ENCODE results near the gene TULP4. TPM values are rescaled to one million over a fixed set of nuclear protein-coding genes. Genes with fewer than 3 reads are reported as not detected.

Gene TULP4
- polyA plus RNA-seq, 3 donors: 6.5 to 10.6 (median 7.9) TPM

- Mint-ChIP-seq H3K4me3 (no peak overlapping the region), H3K4me1 (peaks cover 12% of the 10 kb centered on the region), H3K27ac (peak overlapping the region in 1 of 7 donors; percentile 48), H3K27me3 (ENCODE audit: low read depth in 3 of 3) (no peaks in the 10 kb centered on the region), H3K36me3 (peaks cover 31 to 41% of the 10 kb centered on the region in 2 donors), H3K9me3 (peaks cover 0 to 5% (median 0%) of the 10 kb centered on the region in 7 donors)
- TF ChIP-seq CTCF (IDR thresholded peaks at IDR 0.05): no peak
- H4K20me1 ChIP-seq (ENCODE audit: insufficient read depth, low read length): peaks cover 12% of the 10 kb centered on the region
- peaks cover 0 to under 1% of the 10 kb centered on the region in 2 donors for H3K9me3 ChIP-seq (replicated peaks in 1 of 2; ENCODE audit: control insufficient read depth in 1 of 2, insufficient read depth in 1 of 2, low read length in 2 of 2)
- no peak overlapping the region for H2AFZ ChIP-seq (ENCODE audit: insufficient read depth, low read depth, low read length, poor library complexity, severe bottlenecking)
- peaks cover 4 to 35% of the 10 kb centered on the region in 2 donors for H3K36me3 ChIP-seq (replicated peaks in 1 of 2; ENCODE audit: control insufficient read depth in 1 of 2, insufficient read depth in 2 of 2, low read length in 2 of 2)
- DNase-seq: no peak
- no peaks in the 10 kb centered on the region for H3K27me3 ChIP-seq (ENCODE audit: control insufficient read depth in 2 of 2, insufficient read depth in 2 of 2, low read length in 2 of 2)
- no peak overlapping the region for H3K4me3 ChIP-seq (replicated peaks in 1 of 3; ENCODE audit: low read depth in 2 of 3, low read length in 3 of 3)
- H3K27ac ChIP-seq (ENCODE audit: low read depth in 1 of 2, low read length in 2 of 2): no peak overlapping the region
- WGBS (ENCODE audit: insufficient coverage): 100% methylated on average over 1 of the region's 5 CpGs
- H3K9ac ChIP-seq (ENCODE audit: insufficient read depth, low read length, poor library complexity, severe bottlenecking): no peak overlapping the region
- H3K4me2 ChIP-seq (replicated peaks; ENCODE audit: extremely low read depth, low read length, poor library complexity, severe bottlenecking): no peak overlapping the region
- H3K79me2 ChIP-seq (ENCODE audit: insufficient read depth, low read length): no peaks in the 10 kb centered on the region
- peaks cover 7 to 8% of the 10 kb centered on the region in 2 donors for H3K4me1 ChIP-seq (ENCODE audit: control insufficient read depth in 1 of 2, insufficient read depth in 2 of 2, low read length in 2 of 2)
- intact Hi-C loops (cut with micrococcal nuclease): no loop called here
Observed at GRCh38 chr6:158413814-158414565, 101.7 kb downstream of the TULP4 start.

GRCh38 chr6:158414851-158415262, 102.6 kb downstream of the TULP4 start:
- no peak overlapping the region for H3K4me3 Mint-ChIP-seq
- Histone ChIP-seq H3K27ac (ENCODE audit: low read depth in 1 of 2, low read length in 2 of 2) (no peak overlapping the region), H3K27me3 (ENCODE audit: control insufficient read depth in 2 of 2, insufficient read depth in 2 of 2, low read length in 2 of 2) (no peaks in the 10 kb centered on the region), H3K4me2 (replicated peaks; ENCODE audit: extremely low read depth, low read length, poor library complexity, severe bottlenecking) (no peak overlapping the region), H2AFZ (ENCODE audit: insufficient read depth, low read depth, low read length, poor library complexity, severe bottlenecking) (no peak overlapping the region), H3K9me3 (replicated peaks in 1 of 2; ENCODE audit: control insufficient read depth in 1 of 2, insufficient read depth in 1 of 2, low read length in 2 of 2) (peaks cover 0 to 6% of the 10 kb centered on the region in 2 donors), H3K79me2 (ENCODE audit: insufficient read depth, low read length) (no peaks in the 10 kb centered on the region), H3K36me3 (replicated peaks in 1 of 2; ENCODE audit: control insufficient read depth in 1 of 2, insufficient read depth in 2 of 2, low read length in 2 of 2) (peaks cover 4 to 35% of the 10 kb centered on the region in 2 donors), H3K4me3 (replicated peaks in 1 of 3; ENCODE audit: low read depth in 2 of 3, low read length in 3 of 3) (no peak overlapping the region), H3K4me1 (ENCODE audit: control insufficient read depth in 1 of 2, insufficient read depth in 2 of 2, low read length in 2 of 2) (peaks cover under 1% of the 10 kb centered on the region in 2 donors), H3K9ac (ENCODE audit: insufficient read depth, low read length, poor library complexity, severe bottlenecking) (no peak overlapping the region), H4K20me1 (ENCODE audit: insufficient read depth, low read length) (peaks cover 4% of the 10 kb centered on the region)
- H3K9me3 Mint-ChIP-seq: peaks cover 0 to 8% (median 4%) of the 10 kb centered on the region in 7 donors
- H3K4me1 Mint-ChIP-seq: peaks cover 4% of the 10 kb centered on the region
- no peaks in the 10 kb centered on the region for H3K27me3 Mint-ChIP-seq (ENCODE audit: low read depth in 3 of 3)
- no peak for DNase-seq
- intact Hi-C loops (cut with micrococcal nuclease): no loop called here
- WGBS (ENCODE audit: insufficient coverage): no CpG with 5 or more reads among the region's 5 CpGs
- peaks cover 31 to 41% of the 10 kb centered on the region in 2 donors for H3K36me3 Mint-ChIP-seq
- H3K27ac Mint-ChIP-seq: no peak overlapping the region
- TF ChIP-seq CTCF (IDR thresholded peaks at IDR 0.05): no peak
